Left lobe of liver (tissue), 2 donors: Measurements from ENCODE around the gene PUS3. TPM values are rescaled to one million over a fixed set of nuclear protein-coding genes. Genes with fewer than 3 reads are reported as not detected.

ENCODE experiments used
- ATAC-seq: fragments of 200-7000 bp; cut with Tn5 transposase; one replicate; pipeline ENCODE4 v1.9.1; 2020; ENCODE audit warnings: mild to moderate bottlenecking, moderate library complexity
- DNase-seq: peaks from one replicate; pipeline ENCODE4 v3.0.0-alpha.2; 2020; ENCODE audit warnings: low spot score
- total RNA-seq: library from RNA; stranded (reverse); gene quantifications from one replicate; pipeline ENCODE4 v1.2.1, GENCODE V29; 2021
- donor health status: DM: no; HTN: no; CAD: no; lungs with moderate emphysema.
- donor health status: DM: no; HTN: yes; CAD: no.

Gene PUS3
- total RNA-seq = 19.1 TPM

GRCh38 chr11:125902927-125903710 is at the start of gene PUS3:
Gene PUS3, minus strand, starts transcription at chr11:125903206. Its CDS starts 6,922 bp downstream, at chr11:125896284.
- DNase-seq = peak; percentile 92
- ATAC-seq = peak; percentile 89

DNA sequence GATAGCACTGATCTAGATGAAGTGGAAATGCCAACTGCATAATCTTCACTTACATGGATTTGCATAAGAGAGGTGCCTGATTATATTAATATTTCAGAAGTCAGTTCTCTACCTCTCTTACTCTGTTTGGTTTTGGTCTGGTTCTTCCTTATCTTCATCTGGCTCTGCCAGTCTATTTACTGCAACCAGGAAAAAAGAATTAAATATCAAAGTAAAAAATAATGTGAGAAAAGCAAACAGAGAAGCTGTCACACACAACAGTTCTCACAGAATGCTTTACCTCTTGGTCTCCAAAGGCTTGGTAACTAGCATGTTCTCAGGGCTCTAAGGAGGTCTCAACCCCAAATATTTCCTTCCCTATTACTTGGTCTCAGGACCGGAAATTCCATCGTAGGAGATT is 49.6 kb upstream of the PUS3 start:
- DNase-seq (no peak), ATAC-seq (no peak)

GRCh38 chr11:125951731-125952130 is 48.7 kb upstream of the PUS3 start:
- DNase-seq (no peak), ATAC-seq (no peak)

- peak; percentile 52 for ATAC-seq
- peak; percentile 41 for DNase-seq
Observed at GRCh38 chr11:125950696-125951651, 48.0 kb upstream of the PUS3 start.

DNA sequence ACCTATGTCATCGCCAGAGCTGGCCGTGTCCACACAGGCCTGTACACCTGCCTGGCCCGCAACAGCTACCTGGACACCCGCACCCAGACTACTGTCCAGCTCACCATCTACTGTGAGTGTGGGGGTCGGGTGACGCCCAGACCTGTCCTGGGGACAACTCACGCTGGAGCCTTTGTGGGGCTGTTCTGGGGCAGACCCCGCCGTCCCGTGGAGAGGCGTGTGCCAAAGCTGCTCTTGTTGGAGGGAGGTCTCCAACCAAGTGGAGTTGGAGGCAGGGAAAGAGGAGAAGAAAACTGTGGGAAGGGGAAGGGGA is 47.1 kb upstream of the PUS3 start:
- ATAC-seq = no peak
- DNase-seq = peak; percentile 36

DNA sequence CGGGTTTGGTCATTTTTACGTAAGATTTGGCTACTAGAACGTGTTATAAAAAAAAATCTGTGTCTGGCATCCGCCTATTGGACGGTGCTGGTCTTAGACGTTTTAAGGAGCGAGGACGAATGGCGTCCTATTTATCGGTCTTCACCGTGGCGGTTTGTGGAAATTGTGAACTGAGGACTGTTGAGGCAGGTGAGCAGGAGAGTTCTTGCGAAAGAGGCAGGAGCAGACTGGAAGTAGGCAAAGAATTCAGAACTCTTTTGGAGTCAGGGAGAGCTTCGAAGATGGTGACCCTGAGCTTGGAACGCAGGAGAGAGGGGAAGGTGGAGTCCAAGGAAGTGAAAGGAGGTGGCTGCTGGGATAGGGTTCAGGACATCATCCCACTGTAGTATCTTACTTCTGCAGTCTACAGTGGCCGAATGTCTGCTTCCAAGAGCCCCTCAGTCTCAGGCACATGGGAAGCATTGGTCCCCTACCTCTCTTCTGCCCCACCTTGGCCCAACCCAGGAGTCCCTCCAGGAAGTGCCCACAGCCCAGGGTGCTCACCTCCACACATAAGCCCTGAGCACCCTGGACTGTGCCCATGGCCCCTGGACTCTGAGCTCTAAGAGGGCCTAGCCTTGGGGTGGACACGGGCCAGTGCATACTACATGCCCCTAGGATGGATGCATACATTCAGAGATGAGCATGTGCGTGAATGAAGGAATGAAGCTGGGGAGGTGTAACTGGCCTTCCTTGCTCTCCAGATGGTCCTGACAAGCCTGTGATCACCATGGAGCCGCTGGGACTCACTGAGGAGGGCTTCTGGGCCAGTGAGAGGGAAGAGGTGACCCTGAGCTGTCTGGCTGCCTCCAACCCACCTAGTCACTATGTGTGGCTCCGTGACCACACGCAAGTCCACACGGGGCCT is 46.5 kb upstream of the PUS3 start:
- DNase-seq (peak; percentile 29), ATAC-seq (no peak)

DNA sequence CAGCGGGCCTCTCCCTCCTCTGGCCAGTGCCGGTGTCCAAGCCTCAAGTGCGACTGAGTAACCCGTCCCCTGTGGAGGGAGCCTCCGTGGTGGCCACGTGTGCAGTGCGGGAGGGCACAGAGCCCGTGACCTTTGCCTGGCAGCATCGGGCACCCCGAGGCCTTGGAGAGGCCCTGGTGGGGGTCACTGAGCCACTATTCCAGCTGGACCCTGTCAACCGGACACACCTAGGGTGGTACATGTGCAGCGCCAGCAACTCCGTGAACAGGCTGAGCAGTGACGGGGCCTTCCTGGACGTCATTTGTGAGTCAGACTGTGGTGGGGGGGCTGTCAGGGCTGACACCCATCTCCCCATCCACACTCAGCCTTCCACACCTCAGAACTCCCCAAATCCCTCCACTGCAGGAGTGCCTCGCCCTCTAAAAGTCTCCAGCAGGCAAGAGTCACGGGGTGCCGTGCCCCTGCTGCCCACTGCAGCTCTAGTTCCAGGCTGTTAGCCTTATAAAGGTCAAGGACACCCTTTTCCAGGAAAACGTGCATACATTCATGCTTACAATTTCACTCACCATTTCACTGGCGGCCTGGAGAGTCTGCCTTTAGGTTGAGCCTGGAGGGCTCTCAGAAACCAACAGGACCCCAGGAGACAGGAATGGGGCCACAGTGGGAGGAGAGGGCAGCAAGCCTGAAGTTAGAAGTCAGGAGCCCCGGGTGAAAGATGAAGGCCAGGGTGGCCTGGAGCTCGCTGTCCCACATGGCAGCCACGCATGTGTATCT is 45.5 kb upstream of the PUS3 start:
- peak; percentile 28 for DNase-seq
- no peak for ATAC-seq

- ATAC-seq (no peak), DNase-seq (peak; percentile 42)
Observed at GRCh38 chr11:125947419-125948277, 44.6 kb upstream of the PUS3 start.

DNA sequence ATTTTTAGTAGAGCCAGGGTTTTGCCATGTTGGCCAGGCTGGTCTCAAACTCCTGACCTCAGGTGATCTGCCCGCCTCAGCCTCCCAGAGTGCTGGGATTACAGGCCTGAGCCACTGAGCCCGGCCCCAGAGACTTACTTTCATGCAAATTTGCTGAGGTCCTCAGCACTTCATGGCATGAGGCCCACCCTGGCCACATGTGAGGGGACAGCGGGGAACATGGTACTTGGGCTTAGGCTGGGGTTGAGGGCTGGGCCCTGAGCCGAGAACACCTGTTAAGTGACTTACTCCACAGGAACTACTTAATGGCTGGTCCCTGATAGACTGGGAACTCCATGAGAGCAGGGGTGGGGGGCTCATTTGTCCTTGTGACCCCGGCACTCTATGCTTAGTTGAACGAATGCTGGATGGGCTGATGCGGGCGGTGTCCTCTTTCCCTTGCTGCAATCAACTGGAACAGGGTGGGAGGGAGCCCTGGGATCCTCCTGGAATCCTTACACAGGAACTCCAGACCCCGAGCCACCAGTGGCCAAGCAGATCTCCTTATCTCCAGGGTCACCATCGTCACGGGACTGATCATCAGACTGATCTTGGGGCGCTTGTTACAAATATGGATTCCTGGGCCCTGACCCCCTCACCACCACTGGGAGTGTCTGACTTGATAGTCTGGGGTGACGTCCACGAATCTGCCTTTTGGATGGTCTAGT is 43.9 kb upstream of the PUS3 start:
- no peak for ATAC-seq
- DNase-seq = peak; percentile 29

DNA sequence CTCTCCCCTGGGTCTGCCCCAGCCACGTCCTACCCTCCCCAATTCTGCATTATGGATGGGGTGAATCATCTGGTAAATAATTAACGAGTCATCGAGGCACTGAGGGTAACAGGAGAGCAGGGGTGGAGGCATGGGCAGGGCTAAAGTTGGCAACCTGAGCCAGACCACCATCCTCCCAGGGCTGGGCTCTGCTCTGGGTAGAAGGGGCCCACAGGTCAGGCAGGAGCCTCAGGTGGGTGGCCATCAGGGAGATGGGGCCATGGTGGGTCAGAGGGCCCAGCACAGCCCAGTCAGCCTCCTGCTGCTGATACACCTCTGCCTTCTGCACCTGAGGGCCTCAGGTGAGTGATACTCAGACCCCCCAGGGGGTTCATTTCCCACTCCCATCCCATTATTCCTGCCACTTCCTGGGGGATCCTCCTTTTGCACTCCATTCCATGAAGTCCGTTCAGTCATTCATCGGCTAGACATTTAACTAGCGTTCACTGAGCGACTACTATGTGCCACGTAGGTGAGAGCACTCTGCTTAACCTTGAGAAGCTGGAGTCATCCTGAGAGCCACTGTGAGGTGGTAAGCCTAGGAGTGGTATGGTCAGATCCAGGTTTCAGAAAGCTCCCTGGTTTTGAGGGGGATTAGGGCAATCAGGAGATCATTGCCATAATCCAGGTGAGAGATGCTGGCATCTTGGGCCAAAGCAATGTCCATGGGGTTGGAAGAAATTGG is 43.0 kb upstream of the PUS3 start, which contains the start of gene VSIG10L2:
Gene VSIG10L2, plus strand, starts transcription at position 248 of the 724 bp plus-strand sequence. Its CDS starts 12 bp downstream, at position 260.
- ATAC-seq = no peak
- no peak for DNase-seq

GRCh38 chr11:125945011-125945796 is 42.2 kb upstream of the PUS3 start:
- ATAC-seq (no peak), DNase-seq (peak; percentile 23)

- DNase-seq (peak; percentile 32), ATAC-seq (no peak)
Observed at GRCh38 chr11:125944350-125945010, 41.5 kb upstream of the PUS3 start.

- ATAC-seq = no peak
- DNase-seq = no peak
Observed at GRCh38 chr11:125943661-125944349, 40.8 kb upstream of the PUS3 start.

DNA sequence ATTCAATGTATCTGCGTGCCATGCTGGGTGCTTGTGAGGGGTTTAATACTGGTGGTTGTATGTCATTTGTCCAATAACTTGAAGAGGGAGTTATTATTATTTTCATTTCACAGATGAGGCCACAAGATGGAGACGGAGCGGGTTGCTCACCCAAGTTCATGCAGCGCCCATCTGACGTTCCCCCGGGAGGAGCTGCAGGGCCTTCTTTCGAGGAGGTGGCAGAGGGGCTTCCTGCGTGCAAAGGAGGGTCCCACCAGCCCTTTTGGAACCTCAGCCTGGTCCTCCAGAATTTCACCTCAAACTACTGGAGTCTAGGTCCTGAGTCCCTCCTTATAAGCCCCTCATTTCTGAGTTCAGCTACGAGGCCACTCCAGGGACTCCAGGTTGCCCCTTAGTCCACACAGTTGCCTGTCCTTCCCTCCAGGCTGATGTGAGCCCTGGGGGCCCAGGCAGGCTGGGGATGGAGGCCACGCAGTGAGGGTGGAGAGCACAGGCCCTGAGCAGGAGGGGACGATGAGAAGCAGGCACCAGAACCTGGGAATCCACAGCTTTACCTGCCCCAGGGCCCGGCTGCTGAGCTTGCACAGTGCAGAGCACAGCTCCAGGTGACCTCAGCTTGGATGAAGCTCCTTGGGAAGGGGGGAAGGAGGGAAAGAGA is 39.9 kb upstream of the PUS3 start:
- no peak for ATAC-seq
- DNase-seq = peak; percentile 22
